ENCODE data around the gene ADCY5.
"Not testable (repeated sequence)": the region's sequence is repeated elsewhere in the genome, so short reads cannot be mapped to it uniquely, and the experiment has no call there.

The ADCY5 gene

GRCh38 chr3:123448536-123449101, at the start of gene ADCY5:
ADCY5 (minus strand) TSS chr3:123449090; CDS start chr3:123448545, 545 bp downstream.
- no peak for TF ChIP-seq CTCF (IDR thresholded peaks at IDR 0.05; ENCODE audit: insufficient read depth, low read depth, low read length, missing control alignments)
- DNase-seq (ENCODE audit: low read depth) = peak; percentile 7
- peak within 1 kb of the TSS; percentile 8 for H3K4me3 ChIP-seq (ENCODE audit: low read length)

GRCh38 chr3:123493912-123494311, 45.0 kb upstream of the ADCY5 start:
- no peak for TF ChIP-seq CTCF (IDR thresholded peaks at IDR 0.05; ENCODE audit: insufficient read depth, low read depth, low read length, missing control alignments)
- DNase-seq (ENCODE audit: low read depth) = no peak

GRCh38 chr3:123491966-123492587, 43.2 kb upstream of the ADCY5 start:
- no peak overlapping the region for H3K4me3 ChIP-seq (ENCODE audit: low read length)
- no peak for TF ChIP-seq CTCF (IDR thresholded peaks at IDR 0.05; ENCODE audit: insufficient read depth, low read depth, low read length, missing control alignments)
- DNase-seq (ENCODE audit: low read depth) = no peak

More at GRCh38 chr3:123493912-123494311, 45.0 kb upstream of the ADCY5 start:
- H3K4me3 ChIP-seq (ENCODE audit: low read length) = no peak overlapping the region

- DNase-seq (ENCODE audit: low read depth) = peak; percentile 68
- no peak overlapping the region for H3K4me3 ChIP-seq (ENCODE audit: low read length)
- TF ChIP-seq CTCF (IDR thresholded peaks at IDR 0.05; ENCODE audit: insufficient read depth, low read depth, low read length, missing control alignments) = peak; percentile 94
Measured at GRCh38 chr3:123489400-123490004, 40.6 kb upstream of the ADCY5 start.

GRCh38 chr3:123488645-123489347, 39.9 kb upstream of the ADCY5 start:
- no peak overlapping the region for H3K4me3 ChIP-seq (ENCODE audit: low read length)
- TF ChIP-seq CTCF (IDR thresholded peaks at IDR 0.05; ENCODE audit: insufficient read depth, low read depth, low read length, missing control alignments) = no peak
- DNase-seq (ENCODE audit: low read depth) = no peak

GRCh38 chr3:123487063-123487462, 38.2 kb upstream of the ADCY5 start:
- not testable (repeated sequence) for DNase-seq (ENCODE audit: low read depth); H3K4me3 ChIP-seq (ENCODE audit: low read length)

GRCh38 chr3:123486460-123486859, 37.6 kb upstream of the ADCY5 start:
- no peak for DNase-seq (ENCODE audit: low read depth)
- TF ChIP-seq CTCF (IDR thresholded peaks at IDR 0.05; ENCODE audit: insufficient read depth, low read depth, low read length, missing control alignments) = no peak
- H3K4me3 ChIP-seq (ENCODE audit: low read length) = no peak overlapping the region
